Ishikawa (cell line): Measurements from ENCODE around the gene ARL11.

ENCODE experiments used
- CEBPB ChIP-seq: IDR thresholded peaks from 2 replicates; pipeline ENCODE4 v1.6.1; 2012
- CREB1 ChIP-seq: IDR thresholded peaks from 2 replicates; pipeline ENCODE4 v1.6.1; 2012; ENCODE audit warnings: low read depth
- EGR1 ChIP-seq: IDR thresholded peaks from 2 replicates; pipeline ENCODE4 v1.6.1; 2012
- EP300 ChIP-seq: IDR thresholded peaks from 2 replicates; pipeline ENCODE4 v1.6.1; 2012; ENCODE audit warnings: borderline replicate concordance
- FOXM1 ChIP-seq: IDR thresholded peaks from 2 replicates; pipeline ENCODE4 v1.6.1; 2012; ENCODE audit warnings: low read depth, borderline replicate concordance
- MAX ChIP-seq: IDR thresholded peaks from 2 replicates; pipeline ENCODE4 v1.6.1; 2012
- NFIC ChIP-seq: IDR thresholded peaks from 2 replicates; pipeline ENCODE4 v1.6.1; 2012
- RAD21 ChIP-seq: IDR thresholded peaks from 2 replicates; pipeline ENCODE4 v1.6.1; 2012; ENCODE audit warnings: low read depth
- REST ChIP-seq: IDR thresholded peaks from 2 replicates; pipeline ENCODE4 v1.6.1; 2012; ENCODE audit warnings: low read depth, mild to moderate bottlenecking
- TAF1 ChIP-seq: IDR thresholded peaks from 2 replicates; pipeline ENCODE4 v1.6.1; 2012; ENCODE audit warnings: low read depth, mild to moderate bottlenecking
- TCF12 ChIP-seq: IDR thresholded peaks from 2 replicates; pipeline ENCODE4 v1.6.1; 2012; ENCODE audit warnings: low read depth
- TEAD4 ChIP-seq: IDR thresholded peaks from 2 replicates; pipeline ENCODE4 v1.6.1; 2012
- USF1 ChIP-seq: IDR thresholded peaks from 2 replicates; pipeline ENCODE4 v1.6.1; 2012
- YY1 ChIP-seq: IDR thresholded peaks from 2 replicates; pipeline ENCODE4 v1.6.1; 2012; ENCODE audit warnings: low read depth
- ZBTB7A ChIP-seq: IDR thresholded peaks from 2 replicates; pipeline ENCODE4 v1.6.1; 2012; ENCODE audit warnings: low read depth

The ARL11 gene

GRCh38 chr13:49636705-49637104 is 8.4 kb downstream of the ARL11 start:
- TF ChIP-seq REST = no peak
- no peak for TF ChIP-seq EGR1
- TF ChIP-seq FOXM1 = no peak
- no peak for TF ChIP-seq EP300
- no peak for TF ChIP-seq NFIC
- TF ChIP-seq CREB1 = no peak
- TF ChIP-seq TAF1 = no peak
- TF ChIP-seq RAD21 = no peak
- no peak for TF ChIP-seq MAX
- no peak for TF ChIP-seq USF1
- no peak for TF ChIP-seq TCF12
- TF ChIP-seq TEAD4 = no peak
- TF ChIP-seq YY1 = no peak
- TF ChIP-seq CEBPB = no peak
- TF ChIP-seq ZBTB7A = no peak

GRCh38 chr13:49638030-49638743 is 9.9 kb downstream of the ARL11 start:
- TF ChIP-seq CEBPB = no peak
- no peak for TF ChIP-seq TCF12
- TF ChIP-seq REST = no peak
- no peak for TF ChIP-seq EP300
- TF ChIP-seq RAD21 = no peak
- no peak for TF ChIP-seq TAF1
- no peak for TF ChIP-seq CREB1
- TF ChIP-seq ZBTB7A = no peak
- TF ChIP-seq NFIC = no peak
- no peak for TF ChIP-seq EGR1
- no peak for TF ChIP-seq TEAD4
- TF ChIP-seq FOXM1 = no peak
- TF ChIP-seq USF1 = no peak
- no peak for TF ChIP-seq YY1
- TF ChIP-seq MAX = no peak

- TF ChIP-seq RAD21 (no peak), CREB1 (no peak), USF1 (no peak), EGR1 (no peak), CEBPB (no peak), TEAD4 (no peak), TAF1 (no peak), MAX (no peak), TCF12 (no peak), YY1 (no peak), FOXM1 (no peak), ZBTB7A (no peak), NFIC (no peak), REST (no peak), EP300 (no peak)
These were observed 10.4 kb downstream of the ARL11 start for GRCh38 chr13:49638744-49639072.
